Neural progenitor cell (in vitro differentiated cells): ENCODE data around the gene VAT1L. TPM values are rescaled to one million over a fixed set of nuclear protein-coding genes. Genes with fewer than 3 reads are reported as not detected.

ENCODE experiments used
- DNase-seq: peaks from one replicate; pipeline ENCODE4 v3.0.0-alpha.2; 2016; ENCODE audit warnings: low spot score
- H2AFZ ChIP-seq: fragments of 200-600 bp; sonication (generic); replicated peaks from 2 replicates; pipeline ENCODE4 v1.6.1; 2016; ENCODE audit warnings: antibody characterized with exemption
- H3F3A ChIP-seq: fragments of 200-600 bp; sonication (generic); 2 replicates; pipeline ENCODE4 v1.6.1; 2016; ENCODE audit warnings: antibody characterized with exemption, low read depth
- H3K27ac ChIP-seq: fragments of 200-600 bp; sonication (generic); 2 replicates; pipeline ENCODE4 v1.5.1; 2016; ENCODE audit warnings: mild to moderate bottlenecking
- H3K27me3 ChIP-seq: fragments of 200-600 bp; sonication (generic); 2 replicates; pipeline ENCODE4 v1.6.1; 2016; ENCODE audit warnings: mild to moderate bottlenecking, moderate library complexity
- H3K36me3 ChIP-seq: fragments of 200-600 bp; sonication (generic); 2 replicates; pipeline ENCODE4 v1.5.1; 2016
- H3K4me1 ChIP-seq: fragments of 200-600 bp; sonication (generic); 2 replicates; pipeline ENCODE4 v1.6.1; 2016; ENCODE audit warnings: mixed run types
- H3K4me2 ChIP-seq: fragments of 200-600 bp; sonication (generic); 2 replicates; pipeline ENCODE4 v1.6.1; 2016
- H3K4me3 ChIP-seq: fragments of 200-600 bp; sonication (generic); 2 replicates; pipeline ENCODE4 v1.5.1; 2016
- H3K79me2 ChIP-seq: fragments of 200-600 bp; sonication (generic); 2 replicates; pipeline ENCODE4 v1.6.1; 2016; ENCODE audit warnings: low read depth
- H3K9ac ChIP-seq: fragments of 200-600 bp; sonication (generic); 2 replicates; pipeline ENCODE4 v1.6.1; 2016
- H3K9me3 ChIP-seq: fragments of 200-600 bp; sonication (generic); 2 replicates; pipeline ENCODE4 v1.5.1; 2016; ENCODE audit warnings: low read depth
- H4K20me1 ChIP-seq: fragments of 200-600 bp; sonication (generic); 2 replicates; pipeline ENCODE4 v1.6.1; 2016; ENCODE audit warnings: low read depth
- H3K27ac Mint-ChIP-seq: 3 replicates; pipeline ENCODE4 v1.8.0; 2021; ENCODE audit warnings: mixed read lengths
- H3K27me3 Mint-ChIP-seq: 2 replicates; pipeline ENCODE4 v1.8.0; 2022; ENCODE audit warnings: low read depth, mild to moderate bottlenecking, inconsistent platforms, moderate library complexity, mixed read lengths; ENCODE audit not compliant: insufficient read depth
- H3K36me3 Mint-ChIP-seq: 3 replicates; pipeline ENCODE4 v1.8.0; 2021; ENCODE audit warnings: mixed read lengths
- H3K4me1 Mint-ChIP-seq: 3 replicates; pipeline ENCODE4 v1.8.0; 2021; ENCODE audit warnings: mixed read lengths
- H3K4me3 Mint-ChIP-seq: 3 replicates; pipeline ENCODE4 v1.8.0; 2021; ENCODE audit warnings: mild to moderate bottlenecking, moderate library complexity, mixed read lengths
- H3K9me3 Mint-ChIP-seq: 3 replicates; pipeline ENCODE4 v1.8.0; 2020; ENCODE audit warnings: mixed read lengths
- EZH2 ChIP-seq: fragments of 200-600 bp; sonication (generic); IDR thresholded peaks from 2 replicates; pipeline ENCODE4 v1.6.1; 2017; ENCODE audit warnings: antibody characterized with exemption, mild to moderate bottlenecking, moderate library complexity
- EZH2phosphoT487 ChIP-seq: fragments of 200-600 bp; sonication (generic); IDR thresholded peaks from 2 replicates; pipeline ENCODE4 v1.6.1; 2017; ENCODE audit warnings: antibody characterized with exemption
- total RNA-seq: library from RNA; depleted of rRNA; stranded (reverse); fragments of >200 nt; gene quantifications from 2 replicates; pipeline ENCODE4 v1.2.3, GENCODE V29; 2015; ENCODE audit warnings: low replicate concordance
- TF ChIP-seq, protein P1 (sequence below): fragments of 200-600 bp; sonication (generic); IDR thresholded peaks from 2 replicates; pipeline ENCODE4 v1.5.1; 2017; ENCODE audit warnings: antibody characterized with exemption, mild to moderate bottlenecking

The VAT1L gene
- total RNA-seq, 1 donor from 2014 or later = 43.2 TPM

DNA sequence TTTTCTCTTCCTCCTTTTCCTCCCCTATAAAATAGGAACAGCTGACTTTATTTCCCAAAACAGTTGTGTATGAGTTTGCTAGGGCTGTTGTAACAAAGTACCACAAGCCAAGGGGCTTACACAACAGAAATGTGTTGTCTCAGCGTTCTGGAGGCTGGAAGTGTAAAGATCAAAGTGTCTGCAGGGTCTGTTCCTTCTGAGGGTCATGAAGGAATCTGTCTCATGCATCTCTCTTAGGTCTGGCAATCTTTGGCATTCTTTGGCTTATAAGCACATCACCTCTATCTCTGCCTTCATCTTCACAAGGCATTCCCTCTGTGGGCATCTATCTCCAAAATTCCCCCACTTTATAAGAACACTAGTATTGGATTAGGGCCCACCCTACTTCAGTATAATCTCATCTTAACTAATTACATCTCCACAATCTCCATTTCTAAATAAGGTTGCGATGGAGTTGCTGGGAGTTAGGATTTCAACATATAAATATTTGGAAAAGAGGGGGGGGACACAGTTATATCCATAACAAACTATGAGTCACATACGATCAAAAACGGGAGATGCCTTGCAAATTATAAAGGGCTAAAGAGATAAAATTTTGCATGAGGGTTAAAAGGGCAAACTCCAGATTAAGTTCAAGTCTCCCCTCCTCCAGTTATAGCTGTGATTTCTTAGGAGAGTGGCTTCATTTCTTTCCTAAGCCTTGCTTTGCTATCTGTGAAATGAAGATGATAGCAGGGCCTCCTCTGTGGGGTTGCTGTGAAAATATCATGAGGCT, 109.7 kb downstream of the VAT1L start:
- Mint-ChIP-seq H3K27me3 (peaks cover 6% of the 10 kb centered on the region), H3K27ac (peak overlapping the region; percentile 3), H3K36me3 (peaks cover 18% of the 10 kb centered on the region), H3K4me3 (no peak overlapping the region), H3K4me1 (peaks cover 19% of the 10 kb centered on the region), H3K9me3 (no peaks in the 10 kb centered on the region)
- no peak overlapping the region for H2AFZ ChIP-seq
- no peaks in the 10 kb centered on the region for H3K9me3 ChIP-seq
- H3K36me3 ChIP-seq = no peaks in the 10 kb centered on the region
- TF ChIP-seq EZH2 (no peak), EZH2phosphoT487 (no peak)
- TF ChIP-seq, protein P1, sequence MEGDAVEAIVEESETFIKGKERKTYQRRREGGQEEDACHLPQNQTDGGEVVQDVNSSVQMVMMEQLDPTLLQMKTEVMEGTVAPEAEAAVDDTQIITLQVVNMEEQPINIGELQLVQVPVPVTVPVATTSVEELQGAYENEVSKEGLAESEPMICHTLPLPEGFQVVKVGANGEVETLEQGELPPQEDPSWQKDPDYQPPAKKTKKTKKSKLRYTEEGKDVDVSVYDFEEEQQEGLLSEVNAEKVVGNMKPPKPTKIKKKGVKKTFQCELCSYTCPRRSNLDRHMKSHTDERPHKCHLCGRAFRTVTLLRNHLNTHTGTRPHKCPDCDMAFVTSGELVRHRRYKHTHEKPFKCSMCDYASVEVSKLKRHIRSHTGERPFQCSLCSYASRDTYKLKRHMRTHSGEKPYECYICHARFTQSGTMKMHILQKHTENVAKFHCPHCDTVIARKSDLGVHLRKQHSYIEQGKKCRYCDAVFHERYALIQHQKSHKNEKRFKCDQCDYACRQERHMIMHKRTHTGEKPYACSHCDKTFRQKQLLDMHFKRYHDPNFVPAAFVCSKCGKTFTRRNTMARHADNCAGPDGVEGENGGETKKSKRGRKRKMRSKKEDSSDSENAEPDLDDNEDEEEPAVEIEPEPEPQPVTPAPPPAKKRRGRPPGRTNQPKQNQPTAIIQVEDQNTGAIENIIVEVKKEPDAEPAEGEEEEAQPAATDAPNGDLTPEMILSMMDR = no peak
- H3K27me3 ChIP-seq = no peaks in the 10 kb centered on the region
- no peaks in the 10 kb centered on the region for H3K79me2 ChIP-seq
- H4K20me1 ChIP-seq = no peaks in the 10 kb centered on the region
- H3K27ac ChIP-seq = no peak overlapping the region
- peaks cover 9% of the 10 kb centered on the region for H3K4me1 ChIP-seq
- H3K9ac ChIP-seq = no peak overlapping the region
- H3F3A ChIP-seq = no peaks in the 10 kb centered on the region
- no peak for DNase-seq
- no peak overlapping the region for H3K4me2 ChIP-seq
- no peak overlapping the region for H3K4me3 ChIP-seq

DNA sequence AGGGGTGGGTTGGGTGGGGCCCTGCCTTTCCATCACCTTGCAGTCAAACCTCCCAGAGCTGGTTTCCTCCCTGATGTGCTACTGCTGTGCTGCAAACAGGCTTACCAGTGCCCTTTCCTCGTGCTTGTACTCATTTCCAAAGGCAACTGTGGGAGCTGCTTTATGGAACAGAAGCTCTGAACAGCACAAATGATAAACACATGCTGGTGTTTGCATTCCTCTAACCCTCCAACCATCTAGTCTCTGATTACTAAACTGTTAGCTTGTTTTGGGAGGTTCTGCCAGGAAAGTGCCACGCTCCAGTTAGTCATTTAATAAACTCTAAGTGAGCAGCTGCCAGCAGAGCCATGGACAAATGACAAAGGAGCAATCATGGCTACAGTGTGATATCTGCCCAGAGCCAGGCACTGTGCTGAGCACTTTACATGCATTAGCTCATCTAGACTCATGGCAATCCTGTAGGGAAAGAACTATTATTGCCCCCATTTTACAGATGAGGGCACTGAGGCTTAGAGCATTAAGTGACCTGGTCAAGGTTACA, 110.4 kb downstream of the VAT1L start:
- H3K27ac Mint-ChIP-seq = no peak overlapping the region
- no peak overlapping the region for H3K4me3 ChIP-seq
- H2AFZ ChIP-seq = no peak overlapping the region
- H3K36me3 ChIP-seq = no peaks in the 10 kb centered on the region
- H3K36me3 Mint-ChIP-seq = peaks cover 18% of the 10 kb centered on the region
- H4K20me1 ChIP-seq = no peaks in the 10 kb centered on the region
- no peaks in the 10 kb centered on the region for H3F3A ChIP-seq
- no peak for TF ChIP-seq EZH2phosphoT487
- no peaks in the 10 kb centered on the region for H3K27me3 ChIP-seq
- DNase-seq = no peak
- H3K4me2 ChIP-seq = no peak overlapping the region
- no peak overlapping the region for H3K4me3 Mint-ChIP-seq
- H3K27me3 Mint-ChIP-seq = peaks cover 6% of the 10 kb centered on the region
- H3K9me3 ChIP-seq = no peaks in the 10 kb centered on the region
- H3K79me2 ChIP-seq = no peaks in the 10 kb centered on the region
- no peaks in the 10 kb centered on the region for H3K9me3 Mint-ChIP-seq
- peaks cover 19% of the 10 kb centered on the region for H3K4me1 Mint-ChIP-seq
- peaks cover 9% of the 10 kb centered on the region for H3K4me1 ChIP-seq
- H3K9ac ChIP-seq = no peak overlapping the region
- no peak overlapping the region for H3K27ac ChIP-seq

DNA sequence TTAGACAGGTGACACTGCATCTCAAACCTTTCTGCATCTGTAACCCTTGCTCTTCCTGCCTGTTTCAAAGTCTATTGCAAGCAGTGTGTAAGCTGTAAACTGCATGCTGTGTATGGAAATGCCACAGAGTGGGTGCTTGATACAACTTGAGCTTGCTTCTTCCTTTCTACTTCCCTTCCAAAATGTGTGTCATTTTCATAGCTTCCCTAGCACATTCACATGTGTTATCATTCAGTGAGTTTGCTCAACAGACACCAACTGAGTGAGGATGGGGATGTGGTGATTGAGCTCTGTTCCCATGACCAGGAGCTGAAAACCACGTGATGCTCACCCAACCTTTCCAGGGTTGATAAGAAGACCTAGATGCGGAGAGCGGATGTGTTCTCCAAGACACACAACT, 111.1 kb downstream of the VAT1L start:
- Histone ChIP-seq H3K9ac (no peak overlapping the region), H3K27ac (no peak overlapping the region), H3F3A (no peaks in the 10 kb centered on the region), H3K4me2 (no peak overlapping the region), H3K4me3 (no peak overlapping the region), H3K9me3 (no peaks in the 10 kb centered on the region), H2AFZ (no peak overlapping the region), H3K4me1 (peaks cover 9% of the 10 kb centered on the region), H3K36me3 (no peaks in the 10 kb centered on the region), H4K20me1 (no peaks in the 10 kb centered on the region), H3K27me3 (no peaks in the 10 kb centered on the region), H3K79me2 (no peaks in the 10 kb centered on the region)
- Mint-ChIP-seq H3K4me3 (no peak overlapping the region), H3K27me3 (peaks cover 4% of the 10 kb centered on the region), H3K9me3 (no peaks in the 10 kb centered on the region), H3K27ac (no peak overlapping the region), H3K4me1 (peaks cover 16% of the 10 kb centered on the region), H3K36me3 (peaks cover 18% of the 10 kb centered on the region)
- TF ChIP-seq, protein P1 = no peak
- TF ChIP-seq EZH2phosphoT487 = no peak
- TF ChIP-seq EZH2 = no peak
- DNase-seq = no peak

DNA sequence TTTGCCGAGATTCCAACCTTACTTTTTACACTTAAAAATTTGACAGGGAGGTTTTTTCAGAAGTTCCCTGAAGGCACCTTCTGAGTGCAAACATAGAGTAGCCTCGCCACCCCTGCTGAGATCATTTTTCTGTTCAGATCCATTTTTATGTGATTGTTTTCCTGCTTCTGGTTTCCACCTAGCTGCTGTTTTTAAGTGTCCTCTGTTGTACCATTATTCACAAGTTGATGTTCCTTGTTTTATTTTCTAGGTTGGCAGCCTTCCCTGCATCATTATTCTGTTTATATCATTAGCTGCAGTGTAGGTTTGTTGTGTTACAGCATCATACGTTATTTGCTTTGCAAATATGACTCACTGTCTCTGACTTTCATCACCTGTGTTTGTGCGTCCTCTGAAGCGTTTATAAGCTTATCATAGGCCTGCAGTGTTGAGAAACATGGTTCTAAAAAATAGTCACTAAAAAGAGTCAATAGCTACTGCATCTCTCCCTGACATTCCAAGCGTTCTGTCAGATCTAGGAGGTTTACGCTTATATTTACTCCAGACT, 117.1 kb downstream of the VAT1L start:
- Histone ChIP-seq H3F3A (no peaks in the 10 kb centered on the region), H3K4me1 (no peaks in the 10 kb centered on the region), H4K20me1 (no peaks in the 10 kb centered on the region), H3K36me3 (no peaks in the 10 kb centered on the region), H3K4me2 (no peak overlapping the region), H3K27ac (no peak overlapping the region), H3K9ac (no peak overlapping the region), H3K9me3 (no peaks in the 10 kb centered on the region), H2AFZ (no peak overlapping the region), H3K4me3 (no peak overlapping the region), H3K79me2 (no peaks in the 10 kb centered on the region), H3K27me3 (no peaks in the 10 kb centered on the region)
- TF ChIP-seq EZH2 = no peak
- TF ChIP-seq, protein P1 = no peak
- TF ChIP-seq EZH2phosphoT487 = no peak
- Mint-ChIP-seq H3K4me1 (peaks cover 6% of the 10 kb centered on the region), H3K9me3 (no peaks in the 10 kb centered on the region), H3K27ac (no peak overlapping the region), H3K4me3 (no peak overlapping the region), H3K36me3 (peaks cover 22% of the 10 kb centered on the region), H3K27me3 (peaks cover 6% of the 10 kb centered on the region)
- no peak for DNase-seq
